IPS DF 6.9 (cell line): Measurements from ENCODE around the gene EIF2B5.

Experiments used
- DNase-seq: peaks from one replicate; pipeline ENCODE4 v3.0.0-alpha.2; 2013; ENCODE audit warnings: low read depth, low spot score
- H3K27ac ChIP-seq: one replicate; pipeline ENCODE4 v1.5.1; 2013; ENCODE audit warnings: low read length, control low read depth
- H3K27me3 ChIP-seq: 2 replicates; pipeline ENCODE4 v1.6.1; 2013; ENCODE audit warnings: mild to moderate bottlenecking, low read length; ENCODE audit not compliant: control insufficient read depth, insufficient read depth
- H3K36me3 ChIP-seq: 2 replicates; pipeline ENCODE4 v1.6.1; 2013; ENCODE audit warnings: low read length; ENCODE audit not compliant: control insufficient read depth, insufficient read depth
- H3K4me1 ChIP-seq: 2 replicates; pipeline ENCODE4 v1.6.1; 2013; ENCODE audit warnings: low read length; ENCODE audit not compliant: control insufficient read depth, insufficient read depth
- H3K4me3 ChIP-seq: 2 replicates; pipeline ENCODE4 v1.5.1; 2013; ENCODE audit warnings: mild to moderate bottlenecking, low read length
- H3K9me3 ChIP-seq: 2 replicates; pipeline ENCODE4 v1.6.1; 2013; ENCODE audit warnings: low read length, inconsistent platforms; ENCODE audit not compliant: control insufficient read depth, insufficient read depth
- WGBS: extraction: QIAGEN DNeasy Blood & Tissue Kit; methylation state at CpG from one replicate; pipeline ENCODE4 v1.1.7; 2013; ENCODE audit warnings: mixed read lengths, missing lambda C conversion rate; ENCODE audit not compliant: insufficient read length, insufficient coverage; 5-methylcytosine and 5-hydroxymethylcytosine counted together

The EIF2B5 gene

GRCh38 chr3:184192889-184193288 is 57.7 kb downstream of the EIF2B5 start:
- H3K4me3 ChIP-seq: no peak overlapping the region
- no peaks in the 10 kb centered on the region for H3K9me3 ChIP-seq
- H3K36me3 ChIP-seq: peaks cover 31% of the 10 kb centered on the region
- no peak overlapping the region for H3K27ac ChIP-seq
- no peaks in the 10 kb centered on the region for H3K27me3 ChIP-seq
- no peaks in the 10 kb centered on the region for H3K4me1 ChIP-seq
- no peak for DNase-seq
- WGBS: no CpG with 5 or more reads among the region's 10 CpGs

GRCh38 chr3:184193991-184194539 is 58.9 kb downstream of the EIF2B5 start:
- peaks cover 28% of the 10 kb centered on the region for H3K36me3 ChIP-seq
- no peak overlapping the region for H3K27ac ChIP-seq
- no CpG with 5 or more reads among the region's 9 CpGs for WGBS
- no peaks in the 10 kb centered on the region for H3K4me1 ChIP-seq
- H3K4me3 ChIP-seq: no peak overlapping the region
- no peak for DNase-seq
- no peaks in the 10 kb centered on the region for H3K27me3 ChIP-seq
- H3K9me3 ChIP-seq: no peaks in the 10 kb centered on the region
